ENCODE measurements around the gene PCSK9.
A peak's percentile ranks its signal among the peaks of the same experiment; 100 is the strongest.

Gene PCSK9

GRCh38 chr1:55039342-55040082, at the start of gene PCSK9:
TSS of gene PCSK9 (plus strand) at chr1:55039548. CDS start at chr1:55039838, 290 bp downstream.
- ChIA-PET CTCF (interaction anchor here (1.3 to 1.7 kb wide), 2 partner anchors 18 to 89 kb away, joined by 4 to 6 read pairs; no protein-coding TSS in a partner anchor), POLR2A (no interaction called here)
- TF ChIP-seq, protein P1, sequence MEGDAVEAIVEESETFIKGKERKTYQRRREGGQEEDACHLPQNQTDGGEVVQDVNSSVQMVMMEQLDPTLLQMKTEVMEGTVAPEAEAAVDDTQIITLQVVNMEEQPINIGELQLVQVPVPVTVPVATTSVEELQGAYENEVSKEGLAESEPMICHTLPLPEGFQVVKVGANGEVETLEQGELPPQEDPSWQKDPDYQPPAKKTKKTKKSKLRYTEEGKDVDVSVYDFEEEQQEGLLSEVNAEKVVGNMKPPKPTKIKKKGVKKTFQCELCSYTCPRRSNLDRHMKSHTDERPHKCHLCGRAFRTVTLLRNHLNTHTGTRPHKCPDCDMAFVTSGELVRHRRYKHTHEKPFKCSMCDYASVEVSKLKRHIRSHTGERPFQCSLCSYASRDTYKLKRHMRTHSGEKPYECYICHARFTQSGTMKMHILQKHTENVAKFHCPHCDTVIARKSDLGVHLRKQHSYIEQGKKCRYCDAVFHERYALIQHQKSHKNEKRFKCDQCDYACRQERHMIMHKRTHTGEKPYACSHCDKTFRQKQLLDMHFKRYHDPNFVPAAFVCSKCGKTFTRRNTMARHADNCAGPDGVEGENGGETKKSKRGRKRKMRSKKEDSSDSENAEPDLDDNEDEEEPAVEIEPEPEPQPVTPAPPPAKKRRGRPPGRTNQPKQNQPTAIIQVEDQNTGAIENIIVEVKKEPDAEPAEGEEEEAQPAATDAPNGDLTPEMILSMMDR (IDR thresholded peaks at IDR 0.05; ENCODE audit: insufficient read depth, low read length, missing control alignments), result no peak
- no peak for DNase-seq (ENCODE audit: low read depth, low spot score)
- H3K4me3 ChIP-seq (ENCODE audit: low read depth, low read length), result peak within 1 kb of the TSS; percentile 40

DNA sequence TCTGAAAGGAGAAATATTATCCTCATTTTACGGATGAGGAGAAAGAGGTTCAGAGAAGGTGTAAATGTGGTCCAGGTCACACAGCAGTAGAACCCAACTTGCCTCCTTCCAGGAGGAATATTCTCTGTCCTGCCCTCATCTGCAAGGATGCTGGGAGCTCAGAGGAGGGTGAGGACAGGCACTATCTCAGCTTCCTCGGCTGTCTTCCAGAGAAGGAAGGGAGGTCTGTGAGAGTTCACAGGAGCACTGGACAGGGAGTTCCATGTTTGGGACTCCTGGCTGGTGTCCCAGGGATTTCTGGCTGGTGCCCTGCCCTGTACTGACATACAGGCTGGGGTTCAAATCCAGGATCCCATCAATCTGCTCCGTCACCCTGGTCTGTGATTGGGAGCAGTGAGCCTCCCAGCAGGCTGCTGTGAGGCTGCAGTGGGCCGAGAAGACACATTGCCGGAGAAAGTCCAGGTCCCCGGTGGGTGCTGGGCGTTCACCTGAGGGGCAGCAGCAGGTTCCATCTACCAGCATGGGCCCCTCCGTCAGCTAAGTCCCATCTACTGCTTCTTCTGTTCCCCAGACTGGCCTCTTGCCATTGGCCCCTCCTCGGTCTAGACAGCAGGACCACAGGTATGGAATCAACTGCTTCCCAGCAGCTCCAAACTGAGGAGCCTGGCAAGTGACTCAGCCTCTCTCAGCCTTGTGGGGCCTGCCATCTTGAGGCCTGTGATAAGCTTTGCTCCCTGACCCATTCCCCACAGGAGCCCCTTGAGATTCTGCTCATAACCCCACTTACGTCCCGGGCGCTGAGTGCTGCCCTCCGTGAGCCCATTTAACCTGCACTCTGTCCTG, 49.2 kb upstream of the PCSK9 start:
- no peak overlapping the region for H3K4me3 ChIP-seq (ENCODE audit: low read depth, low read length)
- POLR2A ChIA-PET, result no interaction called here
- TF ChIP-seq, protein P1 (IDR thresholded peaks at IDR 0.05; ENCODE audit: insufficient read depth, low read length, missing control alignments), result no peak
- DNase-seq (ENCODE audit: low read depth, low spot score), result no peak
- CTCF ChIA-PET, result interaction anchor here (0.7 to 10.4 kb wide), 8 partner anchors 8 to 41 kb away, joined by 3 to 209 read pairs (median 12); partner anchors contain the start of gene BSND

- H3K4me3 ChIP-seq (ENCODE audit: low read depth, low read length), result no peak overlapping the region
- ChIA-PET POLR2A (no interaction called here), CTCF (interaction anchor here (1.2 to 10.4 kb wide), 7 partner anchors 11 to 42 kb away, joined by 4 to 209 read pairs (median 9); no protein-coding TSS in a partner anchor)
- DNase-seq (ENCODE audit: low read depth, low spot score), result no peak
- TF ChIP-seq, protein P1 (IDR thresholded peaks at IDR 0.05; ENCODE audit: insufficient read depth, low read length, missing control alignments), result no peak
Measured at GRCh38 chr1:54990916-54991315, 48.4 kb upstream of the PCSK9 start.

- CTCF ChIA-PET, result interaction anchor here (1.2 to 10.4 kb wide), 8 partner anchors 10 to 43 kb away, joined by 4 to 209 read pairs (median 4); no protein-coding TSS in a partner anchor
- TF ChIP-seq, protein P1 (IDR thresholded peaks at IDR 0.05; ENCODE audit: insufficient read depth, low read length, missing control alignments), result no peak
- POLR2A ChIA-PET, result no interaction called here
- no peak overlapping the region for H3K4me3 ChIP-seq (ENCODE audit: low read depth, low read length)
- DNase-seq (ENCODE audit: low read depth, low spot score), result no peak
Measured at GRCh38 chr1:54991939-54992338, 47.4 kb upstream of the PCSK9 start.

DNA sequence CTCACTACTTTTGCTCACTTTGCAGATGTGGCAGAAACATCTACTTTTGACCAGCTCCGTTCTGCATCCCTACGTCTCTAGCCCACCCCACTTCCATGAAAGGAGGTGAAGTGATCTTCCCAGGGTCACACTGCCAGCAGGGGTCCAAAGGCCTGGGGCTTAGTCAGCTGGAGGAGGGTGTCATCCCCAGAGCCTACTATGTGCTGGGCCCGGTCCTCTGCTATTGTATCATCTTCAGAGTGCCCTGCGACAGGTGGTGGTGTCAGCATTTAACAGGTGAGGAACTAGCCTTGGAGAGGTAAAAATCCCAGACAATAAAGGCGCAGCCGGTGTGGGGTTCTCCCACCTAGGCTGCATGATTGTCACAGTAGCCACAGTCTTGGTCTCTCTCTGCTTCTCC, 46.2 kb upstream of the PCSK9 start:
- TF ChIP-seq, protein P1 (IDR thresholded peaks at IDR 0.05; ENCODE audit: insufficient read depth, low read length, missing control alignments), result no peak
- DNase-seq (ENCODE audit: low read depth, low spot score), result no peak
- H3K4me3 ChIP-seq (ENCODE audit: low read depth, low read length), result no peak overlapping the region
- ChIA-PET POLR2A (no interaction called here), CTCF (interaction anchor here (1.1 to 10.4 kb wide), 8 partner anchors 9 to 44 kb away, joined by 3 to 209 read pairs (median 6); no protein-coding TSS in a partner anchor)

Measured in AG04449 (cell line).